Measurements from ENCODE around the gene TASP1.

GRCh38 chr20:13678944-13679343, 40.2 kb upstream of the TASP1 start:
- TF ChIP-seq EP300 (IDR thresholded peaks at IDR 0.05): no peak
- TF ChIP-seq CTCF (IDR thresholded peaks at IDR 0.05): no peak
- TF ChIP-seq POLR2AphosphoS5 (IDR thresholded peaks at IDR 0.05): no peak
